ENCODE results near the gene PLD2. TPM values are rescaled to one million over a fixed set of nuclear protein-coding genes. Genes with fewer than 3 reads are reported as not detected.

PLD2 gene
- total and polyA plus RNA-seq, 9 of the 15 experiments (the other 6 are each of a cell fraction or from before 2014, with no cell fraction given) = 0.20 to 7.5 (median 3.3) TPM

DNA sequence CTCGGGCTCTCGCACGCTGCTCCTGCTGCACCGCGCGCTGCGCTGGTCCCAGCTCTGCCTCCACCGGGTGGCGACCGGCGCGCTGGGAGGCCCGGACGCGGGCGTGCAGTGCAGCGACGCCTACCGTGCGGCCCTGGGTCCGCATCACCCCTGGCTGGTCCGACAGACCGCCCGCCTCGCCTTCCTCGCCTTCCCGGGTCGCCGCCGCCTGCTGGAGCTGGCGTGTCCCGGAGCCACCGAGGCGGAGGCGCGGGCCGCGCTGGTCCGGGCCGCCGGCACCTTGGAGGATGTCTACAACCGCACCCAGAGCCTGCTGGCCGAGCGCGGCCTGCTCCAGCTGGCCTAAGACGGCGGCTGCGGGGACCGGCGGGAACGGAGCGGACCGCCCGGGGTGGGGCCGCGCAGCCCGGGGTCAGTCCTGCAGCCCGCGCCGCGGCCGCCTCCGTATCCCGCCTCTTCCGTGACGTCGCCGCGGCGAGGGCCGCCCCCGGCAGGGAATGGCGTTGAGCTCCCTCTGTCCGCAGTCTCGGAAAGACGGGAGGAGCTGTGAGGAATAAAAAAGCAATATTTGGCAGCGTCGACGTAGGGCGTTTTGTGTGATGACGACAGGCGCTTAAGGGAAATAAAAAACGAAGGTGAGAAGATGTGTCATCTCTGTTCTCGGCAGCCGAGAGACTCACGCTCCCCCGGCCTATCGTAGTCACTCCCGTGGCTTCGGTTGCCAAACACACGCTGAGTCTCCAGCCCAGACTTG is 16.8 kb upstream of the PLD2 start (continued):
- TF ChIP-seq, protein P1, sequence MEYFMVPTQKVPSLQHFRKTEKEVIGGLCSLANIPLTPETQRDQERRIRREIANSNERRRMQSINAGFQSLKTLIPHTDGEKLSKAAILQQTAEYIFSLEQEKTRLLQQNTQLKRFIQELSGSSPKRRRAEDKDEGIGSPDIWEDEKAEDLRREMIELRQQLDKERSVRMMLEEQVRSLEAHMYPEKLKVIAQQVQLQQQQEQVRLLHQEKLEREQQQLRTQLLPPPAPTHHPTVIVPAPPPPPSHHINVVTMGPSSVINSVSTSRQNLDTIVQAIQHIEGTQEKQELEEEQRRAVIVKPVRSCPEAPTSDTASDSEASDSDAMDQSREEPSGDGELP (CRISPR knock-in tag; IDR thresholded peaks at IDR 0.05; ENCODE audit: borderline replicate concordance) = peak; percentile 69
- TF ChIP-seq ESRRA (IDR thresholded peaks at IDR 0.05; ENCODE audit: borderline replicate concordance, low read depth) (peak; percentile 62; the same call in 1 of the 2 replicates), PHF8 (IDR thresholded peaks at IDR 0.05; ENCODE audit: borderline replicate concordance, low read length) (peak; percentile 85; the same call in 1 of the 2 replicates), MCM2 (IDR thresholded peaks at IDR 0.05; ENCODE audit: low read depth) (no peak), JUND (IDR thresholded peaks at IDR 0.05; ENCODE audit: borderline replicate concordance, low read depth, low read length) (peak; percentile 13; the same call in 1 of the 2 replicates), JUND (tag; IDR thresholded peaks at IDR 0.05; ENCODE audit: borderline replicate concordance, low read depth, low read length) (no peak; the same call in 2 of the 3 replicates), PURB (CRISPR knock-in tag; IDR thresholded peaks at IDR 0.05; ENCODE audit: low read depth) (no peak), GATAD2B (IDR thresholded peaks at IDR 0.05; ENCODE audit: borderline replicate concordance) (peak; percentile 82; the same call in 1 of the 2 replicates), EGR1 (conservative IDR thresholded peaks at IDR 0.05) (peak; percentile 52), BRD4 (IDR thresholded peaks at IDR 0.05) (no peak), NONO (IDR thresholded peaks at IDR 0.05; ENCODE audit: low read depth in 2 of 2, low read length in 1 of 2) (peak in 1 of 2 experiments; percentile 88; a peak in 3 of 4 replicates), ZNF764 (CRISPR knock-in tag; IDR thresholded peaks at IDR 0.05; ENCODE audit: low read depth) (peak; percentile 75; the same call in 1 of the 2 replicates), HOXB6 (CRISPR knock-in tag; IDR thresholded peaks at IDR 0.05; ENCODE audit: borderline replicate concordance) (no peak), ATF7 (IDR thresholded peaks at IDR 0.05) (peak; percentile 83), KAT7 (CRISPR knock-in tag; IDR thresholded peaks at IDR 0.05; ENCODE audit: borderline replicate concordance) (peak; percentile 91; the same call in 1 of the 2 replicates)
- TF ChIP-seq, protein P2, sequence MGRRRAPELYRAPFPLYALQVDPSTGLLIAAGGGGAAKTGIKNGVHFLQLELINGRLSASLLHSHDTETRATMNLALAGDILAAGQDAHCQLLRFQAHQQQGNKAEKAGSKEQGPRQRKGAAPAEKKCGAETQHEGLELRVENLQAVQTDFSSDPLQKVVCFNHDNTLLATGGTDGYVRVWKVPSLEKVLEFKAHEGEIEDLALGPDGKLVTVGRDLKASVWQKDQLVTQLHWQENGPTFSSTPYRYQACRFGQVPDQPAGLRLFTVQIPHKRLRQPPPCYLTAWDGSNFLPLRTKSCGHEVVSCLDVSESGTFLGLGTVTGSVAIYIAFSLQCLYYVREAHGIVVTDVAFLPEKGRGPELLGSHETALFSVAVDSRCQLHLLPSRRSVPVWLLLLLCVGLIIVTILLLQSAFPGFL (CRISPR knock-in tag; IDR thresholded peaks at IDR 0.05) = peak; percentile 81; the same call in 1 of the 2 replicates
- TF ChIP-seq, protein P3, sequence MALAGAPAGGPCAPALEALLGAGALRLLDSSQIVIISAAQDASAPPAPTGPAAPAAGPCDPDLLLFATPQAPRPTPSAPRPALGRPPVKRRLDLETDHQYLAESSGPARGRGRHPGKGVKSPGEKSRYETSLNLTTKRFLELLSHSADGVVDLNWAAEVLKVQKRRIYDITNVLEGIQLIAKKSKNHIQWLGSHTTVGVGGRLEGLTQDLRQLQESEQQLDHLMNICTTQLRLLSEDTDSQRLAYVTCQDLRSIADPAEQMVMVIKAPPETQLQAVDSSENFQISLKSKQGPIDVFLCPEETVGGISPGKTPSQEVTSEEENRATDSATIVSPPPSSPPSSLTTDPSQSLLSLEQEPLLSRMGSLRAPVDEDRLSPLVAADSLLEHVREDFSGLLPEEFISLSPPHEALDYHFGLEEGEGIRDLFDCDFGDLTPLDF (CRISPR knock-in tag; IDR thresholded peaks at IDR 0.05) = peak; percentile 91
- TF ChIP-seq, protein P4, sequence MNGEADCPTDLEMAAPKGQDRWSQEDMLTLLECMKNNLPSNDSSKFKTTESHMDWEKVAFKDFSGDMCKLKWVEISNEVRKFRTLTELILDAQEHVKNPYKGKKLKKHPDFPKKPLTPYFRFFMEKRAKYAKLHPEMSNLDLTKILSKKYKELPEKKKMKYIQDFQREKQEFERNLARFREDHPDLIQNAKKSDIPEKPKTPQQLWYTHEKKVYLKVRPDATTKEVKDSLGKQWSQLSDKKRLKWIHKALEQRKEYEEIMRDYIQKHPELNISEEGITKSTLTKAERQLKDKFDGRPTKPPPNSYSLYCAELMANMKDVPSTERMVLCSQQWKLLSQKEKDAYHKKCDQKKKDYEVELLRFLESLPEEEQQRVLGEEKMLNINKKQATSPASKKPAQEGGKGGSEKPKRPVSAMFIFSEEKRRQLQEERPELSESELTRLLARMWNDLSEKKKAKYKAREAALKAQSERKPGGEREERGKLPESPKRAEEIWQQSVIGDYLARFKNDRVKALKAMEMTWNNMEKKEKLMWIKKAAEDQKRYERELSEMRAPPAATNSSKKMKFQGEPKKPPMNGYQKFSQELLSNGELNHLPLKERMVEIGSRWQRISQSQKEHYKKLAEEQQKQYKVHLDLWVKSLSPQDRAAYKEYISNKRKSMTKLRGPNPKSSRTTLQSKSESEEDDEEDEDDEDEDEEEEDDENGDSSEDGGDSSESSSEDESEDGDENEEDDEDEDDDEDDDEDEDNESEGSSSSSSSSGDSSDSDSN (IDR thresholded peaks at IDR 0.05; ENCODE audit: borderline replicate concordance in 1 of 2, low read depth in 2 of 2, low read length in 2 of 2) = peak; percentile 85 to 91; a peak in 2 of 4 replicates
- TF ChIP-seq, protein P5, sequence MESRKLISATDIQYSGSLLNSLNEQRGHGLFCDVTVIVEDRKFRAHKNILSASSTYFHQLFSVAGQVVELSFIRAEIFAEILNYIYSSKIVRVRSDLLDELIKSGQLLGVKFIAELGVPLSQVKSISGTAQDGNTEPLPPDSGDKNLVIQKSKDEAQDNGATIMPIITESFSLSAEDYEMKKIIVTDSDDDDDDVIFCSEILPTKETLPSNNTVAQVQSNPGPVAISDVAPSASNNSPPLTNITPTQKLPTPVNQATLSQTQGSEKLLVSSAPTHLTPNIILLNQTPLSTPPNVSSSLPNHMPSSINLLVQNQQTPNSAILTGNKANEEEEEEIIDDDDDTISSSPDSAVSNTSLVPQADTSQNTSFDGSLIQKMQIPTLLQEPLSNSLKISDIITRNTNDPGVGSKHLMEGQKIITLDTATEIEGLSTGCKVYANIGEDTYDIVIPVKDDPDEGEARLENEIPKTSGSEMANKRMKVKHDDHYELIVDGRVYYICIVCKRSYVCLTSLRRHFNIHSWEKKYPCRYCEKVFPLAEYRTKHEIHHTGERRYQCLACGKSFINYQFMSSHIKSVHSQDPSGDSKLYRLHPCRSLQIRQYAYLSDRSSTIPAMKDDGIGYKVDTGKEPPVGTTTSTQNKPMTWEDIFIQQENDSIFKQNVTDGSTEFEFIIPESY (CRISPR knock-in tag; IDR thresholded peaks at IDR 0.05) = peak; percentile 82; the same call in 1 of the 2 replicates
